Mesenchymal stem cell (in vitro differentiated cells and primary cell): Measurements from ENCODE around the gene CHRDL2.

Source experiments
- DNase-seq: peaks from one replicate; pipeline ENCODE4 v3.0.0-alpha.2; 2013
- H2AFZ ChIP-seq: one replicate; pipeline ENCODE4 v1.6.1; 2013; ENCODE audit warnings: low read depth, mild to moderate bottlenecking, control low read depth, inconsistent platforms, low read length, moderate library complexity
- H2AK5ac ChIP-seq: 2 replicates; pipeline ENCODE4 v1.6.1; 2013; ENCODE audit warnings: low read length, moderate library complexity, mild to moderate bottlenecking, inconsistent platforms; ENCODE audit not compliant: severe bottlenecking
- H2BK120ac ChIP-seq: one replicate; pipeline ENCODE4 v1.6.1; 2013; ENCODE audit warnings: low read depth, mild to moderate bottlenecking, inconsistent platforms, low read length, moderate library complexity
- H2BK12ac ChIP-seq, 2 experiments: one replicate each; pipeline ENCODE4 v1.6.1; 2013; ENCODE audit warnings: inconsistent platforms in 2 of 2, low read length in 2 of 2, mild to moderate bottlenecking in 2 of 2, moderate library complexity in 2 of 2, control low read depth in 1 of 2
- H2BK15ac ChIP-seq: one replicate; pipeline ENCODE4 v1.6.1; 2013; ENCODE audit warnings: mild to moderate bottlenecking, low read depth, inconsistent platforms; ENCODE audit not compliant: poor library complexity, severe bottlenecking
- H2BK5ac ChIP-seq: 2 replicates; pipeline ENCODE4 v1.6.1; 2013; ENCODE audit warnings: low read depth, mild to moderate bottlenecking, low read length, control low read depth, inconsistent platforms; ENCODE audit not compliant: poor library complexity, severe bottlenecking
- H3K14ac ChIP-seq, 2 experiments: one replicate each; pipeline ENCODE4 v1.6.1; 2013; ENCODE audit warnings: inconsistent platforms in 2 of 2, low read length in 2 of 2, control low read depth in 1 of 2, mild to moderate bottlenecking in 1 of 2, moderate library complexity in 1 of 2
- H3K18ac ChIP-seq, 2 experiments: one replicate each; pipeline ENCODE4 v1.6.1; 2013; ENCODE audit warnings: inconsistent platforms in 2 of 2, low read length in 2 of 2, control low read depth in 1 of 2, low read depth in 1 of 2, mild to moderate bottlenecking in 1 of 2
- H3K23ac ChIP-seq, 2 experiments: one replicate each; pipeline ENCODE4 v1.6.1; 2013; ENCODE audit warnings: inconsistent platforms in 2 of 2, low read length in 2 of 2, mild to moderate bottlenecking in 2 of 2, moderate library complexity in 2 of 2, control low read depth in 1 of 2
- H3K27ac ChIP-seq: 2 replicates; pipeline ENCODE4 v1.5.1; 2013; ENCODE audit warnings: mild to moderate bottlenecking, moderate library complexity, low read length, control low read depth, inconsistent platforms; ENCODE audit not compliant: poor library complexity, severe bottlenecking
- H3K27me3 ChIP-seq, 2 experiments: 2 replicates each; pipeline versions ENCODE4 v1.6.1 to v1.7.0; 2013; ENCODE audit warnings: low read length in 2 of 2, mild to moderate bottlenecking in 2 of 2, moderate library complexity in 2 of 2, control low read depth in 1 of 2, inconsistent platforms in 1 of 2; ENCODE audit not compliant: control insufficient read depth in 1 of 2, insufficient read depth in 1 of 2
- H3K36me3 ChIP-seq, 2 experiments: 2 replicates each; pipeline versions ENCODE4 v1.6.1 to v1.7.0; 2013; ENCODE audit warnings: low read length in 2 of 2, control low read depth in 1 of 2, inconsistent platforms in 1 of 2, low read depth in 1 of 2, mild to moderate bottlenecking in 1 of 2; ENCODE audit not compliant: insufficient read depth in 2 of 2, control insufficient read depth in 1 of 2
- H3K4ac ChIP-seq, 2 experiments: one replicate each; pipeline ENCODE4 v1.6.1; 2013; ENCODE audit warnings: inconsistent platforms in 2 of 2, low read length in 2 of 2, mild to moderate bottlenecking in 2 of 2, moderate library complexity in 2 of 2, control low read depth in 1 of 2, low read depth in 1 of 2
- H3K4me1 ChIP-seq: 2 replicates; pipeline ENCODE4 v1.6.1; 2013; ENCODE audit warnings: low read depth, low read length, control low read depth; ENCODE audit not compliant: control insufficient read depth, insufficient read depth
- H3K4me2 ChIP-seq: 2 replicates; pipeline ENCODE4 v1.6.1; 2013; ENCODE audit warnings: low read length, mild to moderate bottlenecking, inconsistent platforms; ENCODE audit not compliant: poor library complexity, severe bottlenecking
- H3K4me3 ChIP-seq, 2 experiments: 2 replicates each; pipeline versions ENCODE4 v1.5.1 to v1.7.0; 2013; ENCODE audit warnings: low read length in 2 of 2, mild to moderate bottlenecking in 2 of 2, control low read depth in 1 of 2, low read depth in 1 of 2; ENCODE audit not compliant: insufficient read depth in 1 of 2
- H3K79me1 ChIP-seq: replicated peaks from 2 replicates; pipeline ENCODE4 v1.6.1; 2013; ENCODE audit warnings: mild to moderate bottlenecking, control low read depth, low read length, inconsistent platforms; ENCODE audit not compliant: poor library complexity, severe bottlenecking
- H3K9ac ChIP-seq: 2 replicates; pipeline ENCODE4 v1.7.0; 2013; ENCODE audit warnings: mild to moderate bottlenecking, low read length, moderate library complexity
- H3K9me3 ChIP-seq: 2 replicates; pipeline ENCODE4 v1.7.0; 2013; ENCODE audit warnings: mild to moderate bottlenecking, low read length; ENCODE audit not compliant: control insufficient read depth
- H4K8ac ChIP-seq: one replicate; pipeline ENCODE4 v1.6.1; 2013; ENCODE audit warnings: inconsistent platforms, mild to moderate bottlenecking, low read length, moderate library complexity
- H4K91ac ChIP-seq: one replicate; pipeline ENCODE4 v1.6.1; 2013; ENCODE audit warnings: mild to moderate bottlenecking, low read length, inconsistent platforms
- WGBS: methylation state at CpG from one replicate; pipeline ENCODE4 v1.1.7; 2013; ENCODE audit warnings: mixed read lengths; 5-methylcytosine and 5-hydroxymethylcytosine counted together

Gene CHRDL2

DNA sequence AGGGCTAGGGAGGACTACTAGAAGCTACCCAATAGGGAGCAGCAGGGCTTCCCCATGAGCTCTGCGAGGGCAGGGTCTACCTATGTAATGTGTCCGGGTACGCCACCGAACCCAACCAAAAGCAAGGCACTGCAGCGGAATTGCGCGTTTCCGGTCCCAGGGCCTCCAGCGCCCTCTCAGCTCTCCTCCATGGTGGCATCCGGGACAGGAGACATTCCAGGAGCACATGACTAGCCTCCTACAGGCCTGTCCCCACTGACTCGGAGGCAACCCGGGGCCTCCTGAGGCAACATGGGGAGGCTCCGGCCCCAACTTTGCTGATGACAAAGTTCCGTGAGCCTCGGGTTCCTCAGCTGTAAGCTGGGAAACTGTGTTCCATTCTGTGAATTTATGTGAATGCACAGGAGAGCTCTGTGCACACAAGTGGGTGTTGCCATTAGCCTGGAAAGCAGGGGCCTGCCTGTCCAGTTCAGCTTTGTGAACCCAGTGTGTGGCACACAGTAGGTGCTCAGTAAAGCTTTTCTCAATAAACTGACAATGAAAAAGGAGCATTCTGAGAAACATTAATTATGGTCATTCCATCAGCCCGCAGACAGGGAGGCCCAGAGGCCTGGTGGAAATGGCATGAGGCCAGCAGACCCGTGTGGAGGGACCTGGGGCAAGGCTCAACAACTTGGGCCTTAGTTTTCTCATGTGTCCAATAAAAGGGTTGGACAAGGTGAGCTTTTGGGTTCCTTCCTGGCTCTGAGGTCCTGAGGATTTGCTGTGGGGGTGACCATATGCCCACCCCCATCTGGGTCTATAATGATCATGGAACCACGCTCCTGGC is 50.3 kb downstream of the CHRDL2 start:
- Histone ChIP-seq H2BK15ac (no peak overlapping the region), H3K36me3 (no peaks in the 10 kb centered on the region), H3K18ac (no peak overlapping the region), H3K4me1 (peaks cover 9% of the 10 kb centered on the region), H3K4me3 (no peak overlapping the region), H2BK5ac (no peak overlapping the region), H3K14ac (no peak overlapping the region), H2AFZ (no peak overlapping the region), H3K9me3 (no peaks in the 10 kb centered on the region), H4K8ac (no peak overlapping the region), H4K91ac (no peak overlapping the region), H3K23ac (no peak overlapping the region), H3K9ac (no peak overlapping the region), H3K4me2 (no peak overlapping the region), H3K79me1 (no peaks in the 10 kb centered on the region), H2AK5ac (no peak overlapping the region), H2BK12ac (no peak overlapping the region), H3K4ac (no peak overlapping the region), H2BK120ac (no peak overlapping the region), H3K27me3 (peaks cover 0 to 5% of the 10 kb centered on the region in 2 experiments), H3K27ac (no peak overlapping the region)
- 95% methylated on average over 18 of the region's 18 CpGs for WGBS
- no peak for DNase-seq

DNA sequence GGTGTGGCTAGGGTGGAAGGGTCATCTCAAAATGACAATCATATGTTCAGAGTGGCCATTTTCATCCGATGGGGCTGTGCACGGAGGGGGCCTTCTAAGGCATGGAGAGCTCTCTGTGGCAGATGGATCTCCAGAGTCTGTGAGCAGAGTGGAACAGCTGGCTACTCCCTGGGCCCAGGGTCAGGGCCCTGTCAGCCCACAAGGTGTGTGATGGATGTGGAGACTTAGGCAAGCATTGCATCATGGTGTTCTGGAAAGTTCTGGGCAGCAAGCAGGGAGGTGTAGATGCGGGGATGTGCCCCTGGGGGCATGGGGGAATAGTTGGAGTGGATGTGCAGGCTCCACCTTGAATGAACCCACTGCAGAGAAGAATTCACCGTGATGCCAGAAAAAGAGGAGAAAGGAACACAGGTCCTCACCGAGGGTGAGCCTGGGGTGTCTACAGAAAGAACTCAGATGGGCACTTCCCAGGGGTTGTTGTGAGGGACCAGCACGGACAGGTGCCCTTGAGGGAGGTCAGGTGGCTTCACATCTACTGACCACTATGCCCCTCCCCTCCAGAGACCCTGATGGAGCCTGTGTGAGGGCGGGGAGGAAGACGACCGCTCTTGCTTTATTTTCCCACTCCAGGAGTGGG is 51.1 kb downstream of the CHRDL2 start:
- DNase-seq = no peak
- H3K9ac ChIP-seq = no peak overlapping the region
- no peak overlapping the region for H3K27ac ChIP-seq
- H3K18ac ChIP-seq = no peak overlapping the region
- no peak overlapping the region for H2BK120ac ChIP-seq
- no peak overlapping the region for H3K4ac ChIP-seq
- no peak overlapping the region for H2AK5ac ChIP-seq
- H4K8ac ChIP-seq = no peak overlapping the region
- H4K91ac ChIP-seq = no peak overlapping the region
- H3K23ac ChIP-seq = no peak overlapping the region
- WGBS = 98% methylated on average over 8 of the region's 9 CpGs
- H3K4me2 ChIP-seq = no peak overlapping the region
- peaks cover 9% of the 10 kb centered on the region for H3K4me1 ChIP-seq
- no peak overlapping the region for H3K14ac ChIP-seq
- no peaks in the 10 kb centered on the region for H3K36me3 ChIP-seq
- H3K4me3 ChIP-seq = no peak overlapping the region
- no peak overlapping the region for H2BK15ac ChIP-seq
- H2BK12ac ChIP-seq = no peak overlapping the region
- peaks cover 0 to 5% of the 10 kb centered on the region in 2 experiments for H3K27me3 ChIP-seq
- H3K9me3 ChIP-seq = no peaks in the 10 kb centered on the region
- no peaks in the 10 kb centered on the region for H3K79me1 ChIP-seq
- no peak overlapping the region for H2BK5ac ChIP-seq
- no peak overlapping the region for H2AFZ ChIP-seq

DNA sequence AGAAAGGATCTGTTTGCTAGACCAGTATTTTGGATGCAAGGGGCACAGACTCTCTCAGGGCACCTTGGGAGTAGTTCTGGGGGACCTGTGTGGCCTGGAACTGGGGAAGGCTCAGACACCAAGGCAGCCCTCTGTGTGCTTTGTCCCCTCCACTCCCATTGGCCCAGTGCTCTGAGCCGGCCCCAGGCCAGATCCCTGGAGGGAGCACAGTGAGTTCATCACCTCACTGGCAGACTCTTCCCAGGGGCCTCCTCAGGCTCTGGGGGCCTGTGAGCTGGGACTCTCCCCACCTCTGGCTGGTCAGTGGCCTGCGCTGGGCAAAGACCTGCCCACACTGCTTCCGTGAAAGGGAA is 51.7 kb downstream of the CHRDL2 start:
- peak overlapping the region in 1 of 2 experiments; percentile 13 for H3K4ac ChIP-seq
- 96% methylated on average over 3 of the region's 3 CpGs for WGBS
- H2AK5ac ChIP-seq = no peak overlapping the region
- H2BK5ac ChIP-seq = no peak overlapping the region
- H3K4me1 ChIP-seq = peaks cover 9% of the 10 kb centered on the region
- H2AFZ ChIP-seq = no peak overlapping the region
- H3K14ac ChIP-seq = no peak overlapping the region
- no peak overlapping the region for H3K27ac ChIP-seq
- no peak for DNase-seq
- no peak overlapping the region for H2BK120ac ChIP-seq
- H3K9ac ChIP-seq = no peak overlapping the region
- H3K4me2 ChIP-seq = no peak overlapping the region
- no peak overlapping the region for H4K8ac ChIP-seq
- H3K9me3 ChIP-seq = no peaks in the 10 kb centered on the region
- H2BK15ac ChIP-seq = no peak overlapping the region
- no peaks in the 10 kb centered on the region for H3K79me1 ChIP-seq
- H3K4me3 ChIP-seq = no peak overlapping the region
- H3K18ac ChIP-seq = no peak overlapping the region
- H2BK12ac ChIP-seq = no peak overlapping the region
- H3K23ac ChIP-seq = no peak overlapping the region
- no peak overlapping the region for H4K91ac ChIP-seq
- H3K36me3 ChIP-seq = no peaks in the 10 kb centered on the region
- peaks cover 0 to 5% of the 10 kb centered on the region in 2 experiments for H3K27me3 ChIP-seq

- no peak overlapping the region for H3K27ac ChIP-seq
- 85% methylated on average over 12 of the region's 13 CpGs for WGBS
These were observed 52.4 kb downstream of the CHRDL2 start for GRCh38 chr11:74678591-74679512.

More at GRCh38 chr11:74678591-74679512, 52.4 kb downstream of the CHRDL2 start:
- Histone ChIP-seq H3K23ac (no peak overlapping the region), H3K4ac (peak overlapping the region in 1 of 2 experiments; percentile 13), H3K4me1 (peaks cover 6% of the 10 kb centered on the region), H3K14ac (no peak overlapping the region), H4K8ac (no peak overlapping the region), H3K79me1 (no peaks in the 10 kb centered on the region), H3K18ac (no peak overlapping the region), H2BK12ac (no peak overlapping the region), H3K27me3 (peaks cover 0 to 5% of the 10 kb centered on the region in 2 experiments), H3K36me3 (no peaks in the 10 kb centered on the region), H3K9me3 (no peaks in the 10 kb centered on the region), H2AFZ (no peak overlapping the region), H3K4me3 (no peak overlapping the region), H2BK120ac (no peak overlapping the region), H2BK5ac (no peak overlapping the region), H3K4me2 (no peak overlapping the region), H3K9ac (no peak overlapping the region), H4K91ac (no peak overlapping the region), H2BK15ac (no peak overlapping the region), H2AK5ac (no peak overlapping the region)
- no peak for DNase-seq
